HG02642 (cell line): ENCODE data around the gene B3GLCT.
"Not testable (repeated sequence)": the region's sequence is repeated elsewhere in the genome, so short reads cannot be mapped to it uniquely, and the experiment has no call there.

Experiments used
- ATAC-seq: cut with Tn5 transposase; IDR thresholded peaks from one replicate; pipeline ENCODE4 v1.9.1; 2021; ENCODE audit warnings: mild to moderate bottlenecking; ENCODE audit not compliant: unreplicated experiment, poor library complexity

B3GLCT gene

DNA sequence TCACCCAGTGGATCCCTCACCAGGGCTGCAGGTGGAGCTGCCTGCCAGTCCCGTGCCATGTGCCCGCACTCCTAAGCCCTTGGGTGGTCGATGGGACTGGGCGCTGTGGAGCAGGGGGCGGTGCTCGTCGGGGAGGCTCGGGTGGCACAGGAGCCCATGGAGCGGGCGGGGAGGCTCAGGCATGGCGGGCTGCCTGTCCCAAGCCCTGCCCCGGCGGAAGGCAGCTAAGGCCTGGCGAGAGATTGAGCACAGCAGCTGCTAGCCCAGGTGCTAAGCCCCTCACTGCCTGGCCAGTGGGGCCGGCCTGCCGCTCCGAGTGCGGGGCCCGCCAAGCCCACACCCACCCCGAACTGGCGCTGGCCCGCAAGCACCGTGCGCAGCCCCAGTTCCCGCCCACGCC lies 16.8 kb upstream of the B3GLCT start:
- no peak for ATAC-seq

DNA sequence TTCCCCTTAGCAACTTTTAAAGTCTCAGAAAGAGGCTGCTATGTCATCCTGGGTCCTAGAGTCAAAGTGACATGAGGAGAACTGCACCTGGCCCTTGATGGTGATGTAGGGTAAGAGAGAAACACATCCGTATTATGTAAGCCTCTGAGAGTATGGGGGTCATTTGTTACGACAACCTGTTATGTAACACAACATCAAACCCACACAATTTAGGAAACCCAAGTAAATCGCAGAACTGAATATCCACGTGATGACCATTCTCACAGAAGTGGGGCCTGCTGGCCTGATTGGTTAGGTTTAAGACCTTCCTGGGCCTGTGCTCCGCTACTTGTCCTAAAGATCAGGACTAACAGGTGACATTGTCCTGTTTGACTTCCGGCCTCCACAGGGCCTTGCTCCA lies 15.3 kb upstream of the B3GLCT start:
- ATAC-seq: no peak

DNA sequence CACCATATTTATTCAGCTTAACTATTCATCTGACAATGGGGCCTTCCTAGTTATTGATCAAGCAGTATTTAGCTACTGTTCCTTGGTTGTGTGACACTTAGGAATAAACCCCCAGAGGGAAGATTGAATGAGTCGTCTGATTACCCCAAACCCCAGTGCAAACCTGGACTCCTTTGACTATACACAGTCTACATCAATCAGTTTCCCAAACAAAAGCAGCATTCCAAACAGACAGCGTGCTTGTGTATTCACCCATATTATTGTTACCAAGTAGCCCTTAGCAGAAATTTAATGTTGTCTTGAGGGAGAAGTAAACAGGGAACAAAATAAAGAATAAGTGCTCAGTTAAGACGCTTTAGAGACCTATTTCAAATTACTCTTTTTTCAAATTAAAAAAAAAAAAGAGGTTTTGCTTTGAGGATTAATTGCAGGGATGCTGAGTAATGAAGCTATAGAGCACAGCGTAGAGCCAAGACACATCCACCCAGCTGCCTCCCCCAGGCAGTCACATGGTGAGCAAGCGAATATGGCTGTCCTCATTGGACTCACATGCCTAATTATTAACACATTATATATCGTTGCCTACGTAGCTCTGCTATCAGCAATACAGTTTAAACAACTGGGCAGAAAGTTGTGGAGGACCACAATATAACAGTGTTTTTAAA lies 14.7 kb upstream of the B3GLCT start:
- no peak for ATAC-seq

DNA sequence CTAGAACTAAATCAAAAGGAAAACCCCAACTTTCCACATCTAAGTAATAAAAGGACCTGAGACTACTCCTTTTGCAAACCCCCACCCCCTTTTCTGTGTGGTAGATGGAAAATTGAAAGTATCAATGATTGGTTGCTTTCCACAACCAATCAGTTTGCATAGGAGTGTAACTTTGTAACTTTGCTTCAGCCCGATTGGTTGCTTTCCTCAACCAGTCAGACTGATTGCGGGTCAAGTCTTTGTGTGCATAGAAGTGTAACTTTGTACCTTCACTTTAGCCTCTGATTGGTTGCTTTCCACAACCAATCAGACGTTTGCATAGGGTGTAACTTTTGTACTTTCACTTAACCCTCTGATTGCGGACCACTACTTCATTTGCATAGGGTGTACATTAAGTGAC lies 8.0 kb upstream of the B3GLCT start:
- ATAC-seq: no peak

DNA sequence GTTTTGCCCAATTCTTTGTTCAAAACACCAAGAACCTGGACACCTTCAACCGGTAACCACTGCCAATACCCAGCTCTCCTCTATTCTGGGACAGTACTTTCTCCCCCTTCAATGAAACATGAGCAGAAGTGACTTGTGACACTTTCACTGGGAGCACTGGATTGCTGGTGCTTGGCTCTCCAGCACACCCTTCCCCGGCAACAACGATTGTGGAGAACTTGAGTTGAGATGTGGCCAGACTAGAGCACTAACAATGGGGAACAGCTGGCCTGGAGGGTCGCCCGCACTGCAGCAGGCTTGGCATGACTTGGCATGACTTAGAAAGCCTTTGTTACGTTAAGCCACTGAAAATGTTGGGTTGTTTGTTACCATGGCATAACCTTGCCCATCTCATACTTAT lies 7.5 kb upstream of the B3GLCT start:
- ATAC-seq: no peak

DNA sequence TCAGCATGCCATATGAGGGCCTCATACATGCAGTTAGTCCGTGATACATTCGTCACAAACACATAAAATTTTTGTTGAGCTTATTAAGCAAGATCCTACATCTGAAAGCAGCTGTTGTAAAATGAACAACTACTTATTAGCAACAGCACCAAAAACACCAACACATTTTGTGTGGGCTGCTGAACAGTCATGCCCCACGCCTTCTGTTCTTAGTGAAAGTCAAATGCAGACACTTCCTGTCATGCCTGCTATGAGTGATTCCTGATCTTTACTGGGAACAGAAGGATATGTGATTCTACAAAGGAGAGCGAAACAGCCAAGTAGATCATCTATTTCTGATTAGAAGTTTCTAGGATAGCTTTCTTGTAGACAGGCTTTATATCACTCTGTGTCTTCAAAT lies 4.2 kb upstream of the B3GLCT start:
- ATAC-seq: no peak

DNA sequence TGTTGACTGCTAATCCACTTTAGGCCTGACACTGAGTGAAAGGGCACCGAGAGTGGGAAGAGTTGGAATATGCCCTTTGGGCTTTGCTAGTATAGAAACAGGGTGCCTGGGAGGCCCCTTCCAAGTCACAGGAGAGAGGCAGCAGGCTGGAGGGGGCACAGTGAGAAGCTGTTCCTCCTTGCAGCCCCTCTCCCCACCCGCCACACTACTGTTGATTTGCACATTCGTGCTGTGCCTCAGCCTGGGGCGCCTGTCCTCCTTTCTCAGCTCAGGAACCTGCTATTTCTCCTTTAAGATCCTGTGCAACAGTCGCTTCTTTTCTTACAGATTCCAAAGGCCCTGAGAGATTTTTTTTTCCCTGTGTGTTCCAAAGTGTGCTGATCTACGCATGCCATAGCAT lies 2.8 kb upstream of the B3GLCT start:
- ATAC-seq: no peak

DNA sequence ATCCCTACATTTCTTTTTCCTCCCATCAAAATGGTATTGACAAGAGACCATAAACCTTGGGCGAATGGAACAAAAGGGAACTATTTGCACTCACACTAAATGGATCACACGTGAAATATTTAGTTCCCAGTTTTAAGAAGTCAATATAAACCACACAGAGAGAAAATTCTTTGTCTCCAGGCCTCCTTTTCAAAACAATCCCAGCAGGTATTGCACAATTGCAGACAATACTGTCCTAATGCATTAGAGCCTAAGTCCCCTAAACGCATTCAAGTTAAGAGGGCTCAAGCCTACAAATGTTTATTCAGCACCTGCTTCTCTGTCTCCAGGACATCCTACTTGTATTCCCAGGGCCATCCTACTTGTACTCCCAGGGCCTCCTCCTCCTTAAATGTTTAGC lies 1.3 kb upstream of the B3GLCT start:
- ATAC-seq: no peak

DNA sequence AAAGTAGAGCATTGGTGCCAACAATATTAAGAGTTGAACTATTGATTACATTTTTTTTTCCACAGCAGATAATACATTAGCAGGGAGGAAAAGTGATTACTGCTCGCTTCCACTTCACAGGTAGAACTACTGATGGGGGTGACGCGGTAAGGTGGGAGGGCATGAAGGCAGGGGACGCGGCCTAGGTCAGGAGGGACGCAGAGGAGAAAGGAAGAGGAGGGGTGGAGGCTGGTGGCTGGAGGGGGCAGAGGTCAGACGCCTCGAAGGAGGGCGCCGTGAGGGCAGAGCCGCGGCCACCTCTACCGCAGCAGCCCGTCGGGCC lies 287 bp upstream of the B3GLCT start:
- ATAC-seq: no peak

DNA sequence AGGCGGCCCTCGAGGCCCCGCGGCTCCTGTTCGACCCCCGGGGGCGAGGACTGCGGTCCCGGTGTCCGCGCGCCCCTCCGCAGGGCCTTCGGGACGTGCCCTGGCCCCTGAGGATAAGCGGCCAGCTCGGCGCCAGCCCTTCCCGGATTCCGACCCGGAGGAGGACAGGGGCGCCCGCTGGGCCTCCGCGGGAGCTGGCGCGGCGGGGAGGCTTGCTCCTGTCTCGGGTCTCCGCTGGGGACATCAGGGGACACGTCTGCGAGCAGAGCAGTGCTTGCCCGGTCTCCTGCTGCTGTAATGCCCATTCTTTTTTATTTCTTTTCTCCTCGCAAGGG lies 829 bp downstream of the B3GLCT start:
- ATAC-seq: peak; percentile 26

DNA sequence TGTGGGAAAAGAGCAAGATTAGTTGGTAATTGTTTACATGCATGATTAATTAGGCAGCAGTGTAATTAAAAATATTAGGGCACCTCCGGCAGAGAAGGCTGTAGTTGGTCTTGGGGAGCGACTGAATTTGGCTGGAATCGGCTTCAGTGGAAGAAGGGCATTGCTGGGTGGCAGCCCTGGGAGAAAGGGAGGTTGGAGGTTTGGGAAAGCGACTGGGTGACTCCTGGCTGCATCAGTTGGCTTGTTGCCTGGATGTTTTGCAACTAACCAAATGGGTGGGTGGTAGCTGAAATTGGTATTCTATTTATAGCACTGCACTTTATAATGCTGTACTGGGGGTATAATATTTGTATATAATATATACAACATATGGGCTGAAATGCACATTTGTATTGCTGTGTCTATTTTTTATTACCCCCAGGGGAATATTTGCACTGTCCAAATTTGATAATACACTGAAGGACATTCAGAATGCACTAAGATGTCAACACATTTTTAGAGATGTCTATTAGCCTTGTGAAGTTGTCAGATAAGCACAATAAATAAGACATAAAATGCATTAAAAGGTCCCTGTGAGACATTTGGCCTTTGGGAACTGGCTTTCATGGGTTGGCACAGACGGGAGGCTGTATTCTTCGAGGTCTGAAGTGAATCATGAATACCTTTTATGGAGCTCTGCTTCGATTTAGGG lies 1.7 kb downstream of the B3GLCT start:
- no peak for ATAC-seq

DNA sequence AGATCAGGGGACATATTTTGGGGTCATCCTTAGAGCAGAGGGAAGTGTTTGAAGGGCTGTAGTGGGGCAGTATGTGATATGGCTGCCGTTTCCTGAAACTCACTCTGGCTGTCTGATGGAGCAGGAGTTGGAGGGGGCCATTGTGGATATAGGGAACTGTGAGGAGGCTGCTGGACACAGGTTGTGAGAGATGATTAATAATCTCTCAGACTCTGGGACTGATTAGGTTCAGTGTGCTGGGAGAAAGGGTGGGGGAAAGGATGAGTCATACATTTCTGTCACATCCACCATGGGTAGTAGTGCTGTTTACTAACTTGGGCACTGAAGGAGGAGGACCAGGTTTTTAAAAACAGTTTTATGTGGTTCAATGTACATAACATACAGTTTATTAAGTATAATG lies 4.8 kb downstream of the B3GLCT start:
- ATAC-seq: no peak

DNA sequence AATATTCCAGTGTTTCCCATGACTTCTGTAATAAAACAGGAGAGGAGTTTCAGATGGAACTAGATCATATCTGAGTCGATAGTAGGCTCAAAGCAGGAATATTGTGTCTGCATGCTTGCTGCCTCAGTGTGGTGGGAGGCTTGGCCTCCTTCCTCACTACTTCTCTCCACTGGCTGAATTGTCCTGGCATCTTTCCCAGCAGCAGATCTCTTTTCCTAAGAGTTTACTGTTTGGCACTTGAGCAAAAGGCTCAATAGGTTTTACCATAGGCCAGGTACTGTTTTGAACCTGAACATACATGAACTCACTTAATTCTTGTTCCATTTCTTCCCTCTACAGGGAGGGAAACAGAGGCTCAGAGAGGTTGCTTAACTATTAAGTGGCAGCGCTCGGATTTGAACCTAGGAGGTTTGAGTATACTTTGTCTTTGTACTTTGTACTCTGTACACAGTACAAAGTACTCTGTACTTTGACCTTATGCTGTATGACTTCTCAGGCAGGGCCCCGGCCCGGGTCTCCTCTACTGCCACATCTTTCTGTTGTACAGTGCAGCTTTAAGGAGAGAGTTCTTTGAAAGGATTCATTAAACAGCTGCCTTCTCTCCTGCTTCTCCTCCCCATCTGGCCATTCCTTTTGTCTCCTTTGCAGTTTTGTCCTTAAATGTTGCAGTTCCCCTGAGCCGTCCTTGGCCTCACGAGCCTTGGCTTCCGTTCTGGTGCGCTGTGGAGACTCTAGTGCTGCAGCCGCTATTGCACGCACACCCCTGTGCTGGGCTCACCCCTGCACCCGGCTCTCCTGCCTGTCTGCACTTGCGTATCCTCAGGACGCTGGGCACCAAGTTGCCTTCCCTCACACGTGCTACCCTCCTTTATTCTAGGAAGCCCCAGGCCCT lies 8.1 kb downstream of the B3GLCT start:
- no peak for ATAC-seq

DNA sequence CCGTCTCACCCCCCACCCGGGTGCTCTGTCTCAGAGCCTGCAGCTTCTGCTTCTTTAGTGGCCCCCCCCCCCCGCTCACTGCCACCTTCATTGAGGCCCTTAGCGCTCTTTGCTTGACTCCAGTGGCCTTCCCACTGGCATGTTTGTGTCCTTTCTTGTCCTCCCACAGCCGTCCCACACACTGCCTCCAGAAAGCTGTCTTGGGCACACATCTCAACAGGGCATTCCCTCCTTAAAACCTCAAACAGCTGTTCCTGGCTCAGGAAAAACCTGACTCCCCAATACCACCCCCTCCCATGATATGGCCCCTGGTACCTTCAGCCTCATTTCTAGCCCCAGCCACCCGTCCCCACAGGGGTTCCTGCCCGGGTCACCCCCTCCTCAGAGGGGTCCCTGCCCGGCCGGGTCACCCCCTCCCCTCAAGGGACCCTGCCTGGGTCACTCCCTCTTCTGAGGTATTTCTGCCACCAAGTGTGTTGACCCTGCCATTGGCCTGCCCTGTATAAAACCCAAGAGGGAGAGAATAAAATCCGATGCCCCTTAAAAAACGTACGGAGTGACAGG lies 8.9 kb downstream of the B3GLCT start:
- no peak for ATAC-seq

DNA sequence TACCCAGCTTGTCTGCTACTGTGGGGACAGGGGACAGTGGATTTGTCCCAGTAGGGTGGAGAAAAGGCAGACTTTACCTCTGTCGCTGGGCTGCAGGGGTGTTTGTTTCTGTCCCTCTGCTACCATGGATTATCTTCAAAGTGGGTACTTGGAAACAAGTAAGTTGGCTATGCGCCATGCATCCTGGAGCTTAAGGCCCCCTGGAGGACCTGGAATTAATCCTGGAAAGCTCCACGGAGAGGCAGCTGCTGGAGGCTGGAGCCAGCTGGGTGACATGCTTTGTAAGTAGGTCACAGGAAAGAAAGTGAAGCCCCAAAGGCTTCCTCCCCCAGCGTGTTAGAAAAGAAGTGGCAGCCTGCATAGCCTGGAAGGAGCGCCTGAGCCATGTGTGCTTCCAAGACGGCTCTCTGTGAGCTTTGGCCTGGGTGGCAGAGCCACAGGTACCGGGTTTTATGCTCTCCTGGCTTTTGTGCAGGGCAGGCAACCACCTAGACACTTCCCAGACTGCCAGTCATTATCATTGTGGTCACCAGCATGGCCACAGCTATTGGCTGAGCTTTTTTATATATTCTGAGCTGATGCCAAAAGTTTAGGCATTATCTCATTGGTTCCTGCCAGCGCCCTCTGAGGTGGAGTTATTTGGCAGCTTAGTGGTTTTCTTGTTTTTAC lies 9.5 kb downstream of the B3GLCT start:
- ATAC-seq: no peak

DNA sequence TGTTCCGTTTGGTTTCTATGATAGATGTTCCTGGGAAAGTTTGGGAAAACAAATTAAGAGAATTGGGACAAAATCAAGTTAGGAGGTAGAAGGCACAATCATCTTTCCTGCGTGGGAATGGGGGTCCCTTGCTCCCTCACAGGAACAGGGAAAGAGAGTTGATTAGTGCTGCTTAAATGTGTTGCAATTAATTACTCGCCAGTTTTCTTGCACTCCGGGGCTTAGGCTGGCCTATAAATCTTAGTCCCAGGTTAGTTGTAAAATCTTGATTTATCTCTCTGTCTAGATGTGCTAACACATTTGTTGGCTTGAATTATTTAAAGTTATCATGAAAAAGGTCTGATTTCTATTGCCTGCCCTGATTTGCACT lies 10.1 kb downstream of the B3GLCT start:
- no peak for ATAC-seq

DNA sequence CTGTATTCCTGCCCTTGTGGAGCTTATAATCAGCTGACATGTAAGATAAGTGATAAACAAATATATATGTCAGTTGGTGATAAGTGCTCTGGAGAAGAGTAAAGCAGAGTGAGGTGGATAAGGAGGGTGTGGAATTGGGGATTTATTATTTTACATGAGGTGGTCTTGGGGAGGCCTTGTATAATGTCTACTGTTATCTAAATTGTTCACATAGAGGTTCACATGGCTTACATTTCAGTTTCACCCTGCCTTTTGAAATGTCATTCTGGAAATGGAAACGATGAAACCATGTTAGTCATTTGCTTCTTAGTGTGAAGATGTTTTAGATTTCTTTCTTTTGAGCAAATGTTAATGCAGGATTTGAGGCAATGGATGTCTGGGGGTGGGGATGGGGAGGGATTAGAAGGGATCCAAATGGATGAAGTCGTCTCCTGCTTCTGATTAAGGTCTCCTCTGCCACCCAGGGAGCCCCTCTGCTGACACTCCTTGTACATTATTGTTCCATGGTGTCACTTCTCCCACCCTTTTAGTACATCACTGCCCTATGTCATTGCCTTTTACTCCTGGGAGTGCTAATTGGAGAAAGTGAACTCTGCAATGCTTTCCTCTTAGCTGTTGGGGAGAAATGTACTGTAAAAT lies 14.0 kb downstream of the B3GLCT start:
- ATAC-seq: no peak

DNA sequence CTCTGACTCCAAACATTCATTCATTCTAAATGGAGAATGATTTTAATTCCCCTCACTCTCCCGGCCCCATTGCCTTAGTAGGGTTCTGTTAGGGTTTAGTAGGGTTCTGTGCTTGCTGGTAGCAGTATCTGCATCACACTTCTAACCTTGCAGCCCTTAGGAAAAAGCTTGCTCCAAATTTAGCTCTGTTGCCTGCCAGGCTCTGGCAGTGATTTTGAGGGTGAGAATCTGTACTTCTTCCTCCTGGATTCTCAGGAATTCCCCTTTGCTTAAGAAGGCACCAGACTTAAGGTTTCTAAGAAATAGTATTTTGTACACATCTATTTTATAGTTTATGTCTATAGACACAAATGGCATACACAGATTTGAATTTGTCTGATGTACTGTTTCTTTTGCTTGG lies 14.7 kb downstream of the B3GLCT start:
- ATAC-seq: no peak

DNA sequence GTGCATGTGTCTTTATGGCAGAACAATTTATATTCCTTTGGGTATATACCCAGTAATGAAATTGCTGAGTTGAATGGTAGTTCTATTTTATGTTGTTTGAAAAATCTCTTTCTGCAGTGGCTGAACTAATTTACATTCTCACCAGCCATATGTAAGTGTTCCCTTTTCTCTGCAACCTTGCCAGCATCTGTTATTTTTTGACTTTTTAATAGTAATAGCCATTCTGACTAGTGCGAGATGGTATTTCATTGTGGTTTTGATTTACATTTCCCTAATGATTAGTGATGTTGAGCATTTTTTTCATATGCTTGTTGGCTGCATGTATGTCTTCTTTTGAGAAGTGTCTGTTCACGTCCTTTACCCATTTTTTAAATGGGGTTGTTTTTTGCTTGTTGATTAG lies 17.1 kb downstream of the B3GLCT start:
- ATAC-seq: not testable (repeated sequence)

DNA sequence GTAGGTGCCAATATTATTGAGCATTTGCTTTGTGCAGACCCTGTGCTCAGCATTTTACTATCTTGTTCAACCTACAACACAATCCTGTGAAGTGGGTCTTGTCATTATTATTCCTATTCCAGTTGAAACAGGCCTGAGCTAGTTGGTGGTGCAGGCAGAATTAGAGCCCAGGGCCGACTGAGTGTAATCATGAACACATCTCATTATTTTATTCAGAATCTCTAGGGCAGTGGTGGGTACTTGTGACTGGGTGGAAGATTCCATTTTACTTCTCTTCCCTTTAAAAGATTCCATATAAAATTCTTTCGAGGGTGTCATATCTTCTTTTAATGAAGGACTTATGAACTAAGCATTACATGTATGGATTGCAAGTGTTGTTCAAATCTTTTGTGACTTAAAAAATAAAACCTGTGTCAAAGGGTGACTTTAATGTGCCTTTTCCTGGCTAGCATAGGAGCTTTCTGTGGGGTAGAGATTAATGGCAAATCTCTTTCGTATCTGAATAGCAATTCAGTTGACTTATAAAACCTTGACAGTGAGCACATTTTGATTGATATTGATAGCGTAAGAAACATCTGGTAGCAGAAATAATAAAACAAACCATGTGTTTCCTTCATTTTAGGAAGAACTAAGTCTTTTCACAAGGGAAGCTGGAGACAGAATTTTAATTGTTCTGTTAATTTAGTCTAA lies 20.3 kb downstream of the B3GLCT start:
- no peak for ATAC-seq
